SKM-1 treated with dmso at 0.1 percent for 144 hours (cell line): ENCODE results near the gene SECISBP2L.
A peak's percentile ranks its signal among the peaks of the same experiment; 100 is the strongest.
"Not testable (repeated sequence)": the region's sequence is repeated elsewhere in the genome, so short reads cannot be mapped to it uniquely, and the experiment has no call there.

Experiments used
- DNase-seq: peaks from one replicate; lab custom pipeline; 2025; ENCODE audit not compliant: unreplicated experiment; lab: John Stamatoyannopoulos, UW

Gene SECISBP2L

GRCh38 chr15:48996276-48996675 lies 50.0 kb downstream of the SECISBP2L start:
- DNase-seq, result no peak

- no peak for DNase-seq
These were observed 52.9 kb downstream of the SECISBP2L start for GRCh38 chr15:48993380-48993779.

GRCh38 chr15:48992545-48992944 lies 53.7 kb downstream of the SECISBP2L start:
- DNase-seq, result peak; percentile 37

GRCh38 chr15:48992096-48992495 lies 54.1 kb downstream of the SECISBP2L start:
- DNase-seq, result no peak

GRCh38 chr15:48989170-48989569 lies 57.1 kb downstream of the SECISBP2L start:
- DNase-seq, result no peak

GRCh38 chr15:48987142-48987541 lies 59.1 kb downstream of the SECISBP2L start:
- no peak for DNase-seq

GRCh38 chr15:48986240-48986639 lies 60.0 kb downstream of the SECISBP2L start:
- no peak for DNase-seq

- no peak for DNase-seq
These were observed 60.7 kb downstream of the SECISBP2L start for GRCh38 chr15:48985516-48985915.

GRCh38 chr15:48984811-48985352 lies 61.4 kb downstream of the SECISBP2L start:
- no peak for DNase-seq

- no peak for DNase-seq
These were observed 62.1 kb downstream of the SECISBP2L start for GRCh38 chr15:48984021-48984710.

- no peak for DNase-seq
These were observed 62.9 kb downstream of the SECISBP2L start for GRCh38 chr15:48983300-48983699.

GRCh38 chr15:48981941-48982340 lies 64.3 kb downstream of the SECISBP2L start:
- no peak for DNase-seq

- DNase-seq, result no peak
These were observed 67.6 kb downstream of the SECISBP2L start for GRCh38 chr15:48978638-48979037.

GRCh38 chr15:48976444-48977088 lies 69.7 kb downstream of the SECISBP2L start:
- no peak for DNase-seq

- peak; percentile 76 for DNase-seq
These were observed 70.5 kb downstream of the SECISBP2L start for GRCh38 chr15:48975472-48976419.

GRCh38 chr15:48974882-48975281 lies 71.4 kb downstream of the SECISBP2L start:
- DNase-seq, result no peak

GRCh38 chr15:48972750-48973503 lies 73.3 kb downstream of the SECISBP2L start:
- DNase-seq, result no peak

GRCh38 chr15:48970926-48971325 lies 75.3 kb downstream of the SECISBP2L start:
- not testable (repeated sequence) for DNase-seq

GRCh38 chr15:48968066-48968465 lies 78.2 kb downstream of the SECISBP2L start:
- no peak for DNase-seq

GRCh38 chr15:48967336-48967735 lies 78.9 kb downstream of the SECISBP2L start:
- DNase-seq, result no peak
